DOHH2 (cell line): ENCODE data around the gene CES3.
A peak's percentile ranks its signal among the peaks of the same experiment; 100 is the strongest.

Experiments used
- H3F3A ChIP-seq: fragments of 200-600 bp; sonication (generic), shearing (Covaris generic); 2 replicates; pipeline ENCODE4 v1.6.0; 2016; ENCODE audit warnings: antibody characterized with exemption, mild to moderate bottlenecking; ENCODE audit not compliant: control insufficient read depth, insufficient read depth
- H3K27ac ChIP-seq: fragments of 200-600 bp; sonication (generic); 2 replicates; pipeline ENCODE4 v1.5.1; 2014; ENCODE audit warnings: low read depth, mild to moderate bottlenecking, low read length, moderate library complexity
- H3K27me3 ChIP-seq: fragments of 200-600 bp; sonication (generic); 2 replicates; pipeline ENCODE4 v1.6.1; 2014; ENCODE audit warnings: mild to moderate bottlenecking, low read length, mixed read lengths; ENCODE audit not compliant: control insufficient read depth
- H3K36me3 ChIP-seq: fragments of 200-600 bp; sonication (generic); 2 replicates; pipeline ENCODE4 v1.6.1; 2014; ENCODE audit warnings: mild to moderate bottlenecking, low read length, moderate library complexity, mixed read lengths; ENCODE audit not compliant: control insufficient read depth
- H3K4me1 ChIP-seq: fragments of 200-600 bp; sonication (generic); 2 replicates; pipeline ENCODE4 v1.6.1; 2014; ENCODE audit warnings: mild to moderate bottlenecking, low read length, mixed read lengths; ENCODE audit not compliant: control insufficient read depth
- H3K4me2 ChIP-seq: fragments of 200-600 bp; sonication (generic); 2 replicates; pipeline ENCODE4 v1.6.0; 2014; ENCODE audit warnings: mild to moderate bottlenecking, low read length, moderate library complexity
- H3K4me3 ChIP-seq: fragments of 200-600 bp; sonication (generic); 2 replicates; pipeline ENCODE4 v1.5.1; 2014; ENCODE audit warnings: mild to moderate bottlenecking, low read length, mixed read lengths
- H3K79me2 ChIP-seq: fragments of 200-600 bp; sonication (generic); 2 replicates; pipeline ENCODE4 v1.6.1; 2014; ENCODE audit warnings: mild to moderate bottlenecking, low read length, mixed read lengths; ENCODE audit not compliant: control insufficient read depth
- H3K9me2 ChIP-seq: fragments of 200-600 bp; sonication (generic); replicated peaks from 2 replicates; pipeline ENCODE4 v1.6.1; 2014; ENCODE audit warnings: mild to moderate bottlenecking, low read length, mixed read lengths; ENCODE audit not compliant: control insufficient read depth
- H3K9me3 ChIP-seq: fragments of 200-600 bp; sonication (generic); 2 replicates; pipeline ENCODE4 v1.6.1; 2014; ENCODE audit warnings: antibody characterized with exemption, low read length, mixed read lengths; ENCODE audit not compliant: control insufficient read depth, insufficient read depth
- H4K20me1 ChIP-seq: fragments of 200-600 bp; sonication (generic); 2 replicates; pipeline ENCODE4 v1.6.0; 2014; ENCODE audit warnings: low read depth, mild to moderate bottlenecking, antibody characterized with exemption, low read length, moderate library complexity; ENCODE audit not compliant: control insufficient read depth, insufficient read depth
- CTCF ChIP-seq: fragments of 200-600 bp; sonication (generic); IDR thresholded peaks from one replicate; pipeline ENCODE4 v1.5.1; 2014; ENCODE audit warnings: antibody characterized with exemption, mild to moderate bottlenecking, low read depth, low read length; ENCODE audit not compliant: poor library complexity, severe bottlenecking
- EZH2phosphoT487 ChIP-seq: fragments of 200-600 bp; sonication (generic); IDR thresholded peaks from 2 replicates; pipeline ENCODE4 v1.6.1; 2017; ENCODE audit warnings: borderline replicate concordance, mild to moderate bottlenecking, antibody characterized with exemption, low read length, moderate library complexity, mixed read lengths

Gene CES3

GRCh38 chr16:66996324-66996982 lies 35.4 kb downstream of the CES3 start:
- Histone ChIP-seq H3K27ac (no peak overlapping the region), H3K9me3 (no peaks in the 10 kb centered on the region), H3K9me2 (no peaks in the 10 kb centered on the region), H3K4me3 (no peak overlapping the region), H4K20me1 (no peaks in the 10 kb centered on the region), H3K27me3 (peaks cover 9% of the 10 kb centered on the region), H3K79me2 (no peaks in the 10 kb centered on the region), H3K4me2 (no peak overlapping the region), H3F3A (no peaks in the 10 kb centered on the region), H3K4me1 (peaks cover 11% of the 10 kb centered on the region), H3K36me3 (no peaks in the 10 kb centered on the region)
- no peak for TF ChIP-seq EZH2phosphoT487
- TF ChIP-seq CTCF = no peak

- H3K36me3 ChIP-seq = no peaks in the 10 kb centered on the region
- no peaks in the 10 kb centered on the region for H3K9me2 ChIP-seq
- H3K4me1 ChIP-seq = peaks cover 11% of the 10 kb centered on the region
- no peaks in the 10 kb centered on the region for H3K9me3 ChIP-seq
- peaks cover 14% of the 10 kb centered on the region for H3K27me3 ChIP-seq
- no peak overlapping the region for H3K4me3 ChIP-seq
- no peaks in the 10 kb centered on the region for H3F3A ChIP-seq
- H3K27ac ChIP-seq = no peak overlapping the region
- TF ChIP-seq EZH2phosphoT487 (no peak), CTCF (no peak)
- H3K79me2 ChIP-seq = no peaks in the 10 kb centered on the region
- H4K20me1 ChIP-seq = no peaks in the 10 kb centered on the region
- H3K4me2 ChIP-seq = no peak overlapping the region
Measured at GRCh38 chr16:66996983-66997358, 35.9 kb downstream of the CES3 start.

GRCh38 chr16:67000384-67001351 lies 39.6 kb downstream of the CES3 start:
- Histone ChIP-seq H3K27ac (no peak overlapping the region), H3K4me2 (peak overlapping the region; percentile 79), H3K79me2 (no peaks in the 10 kb centered on the region), H3F3A (no peaks in the 10 kb centered on the region), H3K27me3 (peaks cover 17% of the 10 kb centered on the region), H3K36me3 (no peaks in the 10 kb centered on the region), H4K20me1 (no peaks in the 10 kb centered on the region), H3K4me1 (peaks cover 11% of the 10 kb centered on the region), H3K9me3 (no peaks in the 10 kb centered on the region), H3K4me3 (peak overlapping the region; percentile 71), H3K9me2 (no peaks in the 10 kb centered on the region)
- no peak for TF ChIP-seq EZH2phosphoT487
- TF ChIP-seq CTCF = no peak
